ENCODE data around the gene CLDN3. TPM values are rescaled to one million over a fixed set of nuclear protein-coding genes. Genes with fewer than 3 reads are reported as not detected.

The CLDN3 gene
- total and polyA plus RNA-seq, 9 of the 15 experiments (the other 6 are each of a cell fraction or from before 2014, with no cell fraction given): 0.29 TPM; not detected in 8

DNA sequence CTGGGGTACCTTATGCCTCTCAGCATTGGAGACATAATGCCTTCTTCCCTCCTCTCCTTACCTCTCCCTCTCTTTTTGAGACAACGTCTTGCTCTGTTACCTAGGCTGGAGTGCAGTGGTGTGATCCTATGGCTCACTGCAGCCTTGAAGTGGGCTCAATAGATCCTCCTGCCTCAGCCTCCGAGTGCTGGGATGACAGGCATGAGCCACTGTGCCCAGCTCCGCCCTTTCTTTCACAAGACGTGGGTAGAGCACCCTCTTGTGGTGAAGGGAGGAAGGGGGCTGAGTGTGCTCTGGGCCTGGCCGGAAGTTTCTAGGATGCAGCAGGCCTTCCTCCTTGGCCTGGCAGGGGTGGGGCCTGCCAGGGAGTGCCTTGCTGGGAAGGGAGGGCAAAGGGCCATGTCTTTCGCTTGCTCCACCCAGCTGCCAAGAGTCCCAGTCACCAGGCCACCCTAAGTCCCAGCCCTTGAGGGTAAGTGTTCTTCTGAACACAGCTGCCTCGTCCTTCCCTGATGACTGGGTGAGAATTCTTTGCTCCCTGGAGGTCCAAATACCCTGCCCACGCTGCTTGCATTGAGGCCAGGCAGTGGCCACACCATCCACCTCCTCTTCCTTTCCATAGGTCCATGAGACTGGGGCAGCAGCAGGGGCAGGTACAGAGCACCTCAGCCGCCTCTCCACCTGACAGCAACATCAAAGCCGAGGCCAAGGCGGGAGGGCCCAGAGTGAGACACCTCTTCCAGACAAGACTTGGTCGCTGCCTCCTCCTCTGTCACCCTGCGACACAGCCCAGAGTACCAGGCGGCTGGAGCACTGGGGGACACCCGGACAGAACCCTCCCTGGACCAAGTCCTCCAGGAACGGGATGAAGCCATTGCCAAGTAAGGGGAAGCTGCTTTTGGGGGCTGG lies 35.2 kb downstream of the CLDN3 start (continued):
- TF ChIP-seq, protein P1, sequence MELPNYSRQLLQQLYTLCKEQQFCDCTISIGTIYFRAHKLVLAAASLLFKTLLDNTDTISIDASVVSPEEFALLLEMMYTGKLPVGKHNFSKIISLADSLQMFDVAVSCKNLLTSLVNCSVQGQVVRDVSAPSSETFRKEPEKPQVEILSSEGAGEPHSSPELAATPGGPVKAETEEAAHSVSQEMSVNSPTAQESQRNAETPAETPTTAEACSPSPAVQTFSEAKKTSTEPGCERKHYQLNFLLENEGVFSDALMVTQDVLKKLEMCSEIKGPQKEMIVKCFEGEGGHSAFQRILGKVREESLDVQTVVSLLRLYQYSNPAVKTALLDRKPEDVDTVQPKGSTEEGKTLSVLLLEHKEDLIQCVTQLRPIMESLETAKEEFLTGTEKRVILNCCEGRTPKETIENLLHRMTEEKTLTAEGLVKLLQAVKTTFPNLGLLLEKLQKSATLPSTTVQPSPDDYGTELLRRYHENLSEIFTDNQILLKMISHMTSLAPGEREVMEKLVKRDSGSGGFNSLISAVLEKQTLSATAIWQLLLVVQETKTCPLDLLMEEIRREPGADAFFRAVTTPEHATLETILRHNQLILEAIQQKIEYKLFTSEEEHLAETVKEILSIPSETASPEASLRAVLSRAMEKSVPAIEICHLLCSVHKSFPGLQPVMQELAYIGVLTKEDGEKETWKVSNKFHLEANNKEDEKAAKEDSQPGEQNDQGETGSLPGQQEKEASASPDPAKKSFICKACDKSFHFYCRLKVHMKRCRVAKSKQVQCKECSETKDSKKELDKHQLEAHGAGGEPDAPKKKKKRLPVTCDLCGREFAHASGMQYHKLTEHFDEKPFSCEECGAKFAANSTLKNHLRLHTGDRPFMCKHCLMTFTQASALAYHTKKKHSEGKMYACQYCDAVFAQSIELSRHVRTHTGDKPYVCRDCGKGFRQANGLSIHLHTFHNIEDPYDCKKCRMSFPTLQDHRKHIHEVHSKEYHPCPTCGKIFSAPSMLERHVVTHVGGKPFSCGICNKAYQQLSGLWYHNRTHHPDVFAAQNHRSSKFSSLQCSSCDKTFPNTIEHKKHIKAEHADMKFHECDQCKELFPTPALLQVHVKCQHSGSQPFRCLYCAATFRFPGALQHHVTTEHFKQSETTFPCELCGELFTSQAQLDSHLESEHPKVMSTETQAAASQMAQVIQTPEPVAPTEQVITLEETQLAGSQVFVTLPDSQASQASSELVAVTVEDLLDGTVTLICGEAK (IDR thresholded peaks at IDR 0.05): no peak
- TF ChIP-seq, protein P1 (CRISPR knock-in tag; IDR thresholded peaks at IDR 0.05): no peak
- no peak for TF ChIP-seq MTA2 (IDR thresholded peaks at IDR 0.05; ENCODE audit: low read depth)
- TF ChIP-seq, protein P2, sequence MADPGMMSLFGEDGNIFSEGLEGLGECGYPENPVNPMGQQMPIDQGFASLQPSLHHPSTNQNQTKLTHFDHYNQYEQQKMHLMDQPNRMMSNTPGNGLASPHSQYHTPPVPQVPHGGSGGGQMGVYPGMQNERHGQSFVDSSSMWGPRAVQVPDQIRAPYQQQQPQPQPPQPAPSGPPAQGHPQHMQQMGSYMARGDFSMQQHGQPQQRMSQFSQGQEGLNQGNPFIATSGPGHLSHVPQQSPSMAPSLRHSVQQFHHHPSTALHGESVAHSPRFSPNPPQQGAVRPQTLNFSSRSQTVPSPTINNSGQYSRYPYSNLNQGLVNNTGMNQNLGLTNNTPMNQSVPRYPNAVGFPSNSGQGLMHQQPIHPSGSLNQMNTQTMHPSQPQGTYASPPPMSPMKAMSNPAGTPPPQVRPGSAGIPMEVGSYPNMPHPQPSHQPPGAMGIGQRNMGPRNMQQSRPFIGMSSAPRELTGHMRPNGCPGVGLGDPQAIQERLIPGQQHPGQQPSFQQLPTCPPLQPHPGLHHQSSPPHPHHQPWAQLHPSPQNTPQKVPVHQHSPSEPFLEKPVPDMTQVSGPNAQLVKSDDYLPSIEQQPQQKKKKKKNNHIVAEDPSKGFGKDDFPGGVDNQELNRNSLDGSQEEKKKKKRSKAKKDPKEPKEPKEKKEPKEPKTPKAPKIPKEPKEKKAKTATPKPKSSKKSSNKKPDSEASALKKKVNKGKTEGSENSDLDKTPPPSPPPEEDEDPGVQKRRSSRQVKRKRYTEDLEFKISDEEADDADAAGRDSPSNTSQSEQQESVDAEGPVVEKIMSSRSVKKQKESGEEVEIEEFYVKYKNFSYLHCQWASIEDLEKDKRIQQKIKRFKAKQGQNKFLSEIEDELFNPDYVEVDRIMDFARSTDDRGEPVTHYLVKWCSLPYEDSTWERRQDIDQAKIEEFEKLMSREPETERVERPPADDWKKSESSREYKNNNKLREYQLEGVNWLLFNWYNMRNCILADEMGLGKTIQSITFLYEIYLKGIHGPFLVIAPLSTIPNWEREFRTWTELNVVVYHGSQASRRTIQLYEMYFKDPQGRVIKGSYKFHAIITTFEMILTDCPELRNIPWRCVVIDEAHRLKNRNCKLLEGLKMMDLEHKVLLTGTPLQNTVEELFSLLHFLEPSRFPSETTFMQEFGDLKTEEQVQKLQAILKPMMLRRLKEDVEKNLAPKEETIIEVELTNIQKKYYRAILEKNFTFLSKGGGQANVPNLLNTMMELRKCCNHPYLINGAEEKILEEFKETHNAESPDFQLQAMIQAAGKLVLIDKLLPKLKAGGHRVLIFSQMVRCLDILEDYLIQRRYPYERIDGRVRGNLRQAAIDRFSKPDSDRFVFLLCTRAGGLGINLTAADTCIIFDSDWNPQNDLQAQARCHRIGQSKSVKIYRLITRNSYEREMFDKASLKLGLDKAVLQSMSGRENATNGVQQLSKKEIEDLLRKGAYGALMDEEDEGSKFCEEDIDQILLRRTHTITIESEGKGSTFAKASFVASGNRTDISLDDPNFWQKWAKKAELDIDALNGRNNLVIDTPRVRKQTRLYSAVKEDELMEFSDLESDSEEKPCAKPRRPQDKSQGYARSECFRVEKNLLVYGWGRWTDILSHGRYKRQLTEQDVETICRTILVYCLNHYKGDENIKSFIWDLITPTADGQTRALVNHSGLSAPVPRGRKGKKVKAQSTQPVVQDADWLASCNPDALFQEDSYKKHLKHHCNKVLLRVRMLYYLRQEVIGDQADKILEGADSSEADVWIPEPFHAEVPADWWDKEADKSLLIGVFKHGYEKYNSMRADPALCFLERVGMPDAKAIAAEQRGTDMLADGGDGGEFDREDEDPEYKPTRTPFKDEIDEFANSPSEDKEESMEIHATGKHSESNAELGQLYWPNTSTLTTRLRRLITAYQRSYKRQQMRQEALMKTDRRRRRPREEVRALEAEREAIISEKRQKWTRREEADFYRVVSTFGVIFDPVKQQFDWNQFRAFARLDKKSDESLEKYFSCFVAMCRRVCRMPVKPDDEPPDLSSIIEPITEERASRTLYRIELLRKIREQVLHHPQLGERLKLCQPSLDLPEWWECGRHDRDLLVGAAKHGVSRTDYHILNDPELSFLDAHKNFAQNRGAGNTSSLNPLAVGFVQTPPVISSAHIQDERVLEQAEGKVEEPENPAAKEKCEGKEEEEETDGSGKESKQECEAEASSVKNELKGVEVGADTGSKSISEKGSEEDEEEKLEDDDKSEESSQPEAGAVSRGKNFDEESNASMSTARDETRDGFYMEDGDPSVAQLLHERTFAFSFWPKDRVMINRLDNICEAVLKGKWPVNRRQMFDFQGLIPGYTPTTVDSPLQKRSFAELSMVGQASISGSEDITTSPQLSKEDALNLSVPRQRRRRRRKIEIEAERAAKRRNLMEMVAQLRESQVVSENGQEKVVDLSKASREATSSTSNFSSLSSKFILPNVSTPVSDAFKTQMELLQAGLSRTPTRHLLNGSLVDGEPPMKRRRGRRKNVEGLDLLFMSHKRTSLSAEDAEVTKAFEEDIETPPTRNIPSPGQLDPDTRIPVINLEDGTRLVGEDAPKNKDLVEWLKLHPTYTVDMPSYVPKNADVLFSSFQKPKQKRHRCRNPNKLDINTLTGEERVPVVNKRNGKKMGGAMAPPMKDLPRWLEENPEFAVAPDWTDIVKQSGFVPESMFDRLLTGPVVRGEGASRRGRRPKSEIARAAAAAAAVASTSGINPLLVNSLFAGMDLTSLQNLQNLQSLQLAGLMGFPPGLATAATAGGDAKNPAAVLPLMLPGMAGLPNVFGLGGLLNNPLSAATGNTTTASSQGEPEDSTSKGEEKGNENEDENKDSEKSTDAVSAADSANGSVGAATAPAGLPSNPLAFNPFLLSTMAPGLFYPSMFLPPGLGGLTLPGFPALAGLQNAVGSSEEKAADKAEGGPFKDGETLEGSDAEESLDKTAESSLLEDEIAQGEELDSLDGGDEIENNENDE (IDR thresholded peaks at IDR 0.05; ENCODE audit: low read depth, low read length): no peak
- no peak for TF ChIP-seq ILK (tag; IDR thresholded peaks at IDR 0.05; ENCODE audit: borderline replicate concordance, low read depth)
- no peak for TF ChIP-seq ZNF143 (CRISPR knock-in tag; IDR thresholded peaks at IDR 0.05)
